ENCODE results near the gene ANP32E. TPM values are rescaled to one million over a fixed set of nuclear protein-coding genes. Genes with fewer than 3 reads are reported as not detected.

The ANP32E gene
- total and polyA plus RNA-seq, 2 of the 13 experiments (the other 11 are each of a cell fraction or from before 2014, with no cell fraction given), result 10.3 to 53.0 TPM

GRCh38 chr1:150268705-150269403 is 32.9 kb upstream of the ANP32E start, which contains the start of gene APH1A (continued):
- TF ChIP-seq HIVEP1 (CRISPR knock-in tag; IDR thresholded peaks at IDR 0.05), result peak; percentile 62
- peak; percentile 29; the same call in 1 of the 2 replicates for TF ChIP-seq NCOR1 (IDR thresholded peaks at IDR 0.05; ENCODE audit: borderline replicate concordance, low read length)
- no peak for TF ChIP-seq KAT2B (IDR thresholded peaks at IDR 0.05; ENCODE audit: borderline replicate concordance, low read depth, low read length)
- TF ChIP-seq ZNF597 (CRISPR knock-in tag; IDR thresholded peaks at IDR 0.05), result no peak

GRCh38 chr1:150268340-150268704 is 32.4 kb upstream of the ANP32E start:
- no peak overlapping the region for H2AFZ ChIP-seq (ENCODE audit: low read length)
- DNase-seq (ENCODE audit: low spot score) (no peak), FAIRE-seq (no peak), ATAC-seq (peak; percentile 57)
- no peaks in the 10 kb centered on the region for H3K9me3 ChIP-seq (ENCODE audit: low read length)
- no TSS peak for BruUV-seq (replicated peaks)
- peaks cover 21% of the 10 kb centered on the region for H3K79me2 ChIP-seq (ENCODE audit: insufficient read depth, low read length)
- H4K20me1 ChIP-seq (ENCODE audit: insufficient read depth, low read length), result no peaks in the 10 kb centered on the region
- intact Hi-C loops (cut with micrococcal nuclease; ENCODE audit: unreplicated experiment) (no loop called here), in situ Hi-C loops (cut with HindIII; ENCODE audit: extremely low pct_ligation_motif_present, low pct_unique_long_range_greater_than_20kb) (no loop called here)
- peak overlapping the region; percentile 87 for H3K9ac ChIP-seq (ENCODE audit: insufficient read depth, low read depth, low read length)
- peak overlapping the region; percentile 88 for H3K4me3 ChIP-seq (replicated peaks in 1 of 3; ENCODE audit: insufficient read depth in 1 of 3, low read depth in 2 of 3, low read length in 3 of 3)
- H3K4me2 ChIP-seq (ENCODE audit: low read depth, low read length), result peak overlapping the region; percentile 86
- H3K36me3 ChIP-seq (replicated peaks in 1 of 2; ENCODE audit: control insufficient read depth in 1 of 2, insufficient read depth in 2 of 2, low read length in 2 of 2), result peaks cover 7 to 26% of the 10 kb centered on the region in 2 experiments; a peak in 4 of 5 replicates
- CTCF ChIA-PET (ENCODE audit: low intra/inter-chr PET ratio, low total read pairs), result no interaction called here
- 0% methylated on average over 11 of the region's 21 CpGs for WGBS (ENCODE audit: low lambda C conversion rate)
- peaks cover 24% of the 10 kb centered on the region for H3K4me1 ChIP-seq (ENCODE audit: insufficient read depth, low read length)
- H3K27ac ChIP-seq (ENCODE audit: extremely low read length, insufficient read depth, low read length), result peak overlapping the region; percentile 66
- POLR2A ChIA-PET, result interaction anchor here (1.0 to 2.1 kb wide), 5 partner anchors 10 to 96 kb away, joined by 7 to 32 read pairs (median 10); partner anchors contain the start of genes CA14, PRPF3 and RPRD2
- H3K27me3 ChIP-seq (ENCODE audit: control insufficient read depth in 1 of 2, insufficient read depth in 2 of 2, low read length in 2 of 2), result no peaks in the 10 kb centered on the region
- TF ChIP-seq ZNF230 (CRISPR knock-in tag; IDR thresholded peaks at IDR 0.05), result no peak
- TF ChIP-seq FOXJ3 (CRISPR knock-in tag; IDR thresholded peaks at IDR 0.05; ENCODE audit: borderline replicate concordance), result no peak
- peak; percentile 15; the same call in 1 of the 2 replicates for TF ChIP-seq ZNF607 (CRISPR knock-in tag; IDR thresholded peaks at IDR 0.05; ENCODE audit: borderline replicate concordance)
- TF ChIP-seq HDAC6 (IDR thresholded peaks at IDR 0.05; ENCODE audit: low read depth, low read length), result no peak
- TF ChIP-seq MTERF4 (CRISPR knock-in tag; IDR thresholded peaks at IDR 0.05), result 0 out of 2 replicates have a peak, but pooled peaks have one; percentile 11
- TF ChIP-seq, protein P1, sequence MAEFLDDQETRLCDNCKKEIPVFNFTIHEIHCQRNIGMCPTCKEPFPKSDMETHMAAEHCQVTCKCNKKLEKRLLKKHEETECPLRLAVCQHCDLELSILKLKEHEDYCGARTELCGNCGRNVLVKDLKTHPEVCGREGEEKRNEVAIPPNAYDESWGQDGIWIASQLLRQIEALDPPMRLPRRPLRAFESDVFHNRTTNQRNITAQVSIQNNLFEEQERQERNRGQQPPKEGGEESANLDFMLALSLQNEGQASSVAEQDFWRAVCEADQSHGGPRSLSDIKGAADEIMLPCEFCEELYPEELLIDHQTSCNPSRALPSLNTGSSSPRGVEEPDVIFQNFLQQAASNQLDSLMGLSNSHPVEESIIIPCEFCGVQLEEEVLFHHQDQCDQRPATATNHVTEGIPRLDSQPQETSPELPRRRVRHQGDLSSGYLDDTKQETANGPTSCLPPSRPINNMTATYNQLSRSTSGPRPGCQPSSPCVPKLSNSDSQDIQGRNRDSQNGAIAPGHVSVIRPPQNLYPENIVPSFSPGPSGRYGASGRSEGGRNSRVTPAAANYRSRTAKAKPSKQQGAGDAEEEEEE (CRISPR knock-in tag; IDR thresholded peaks at IDR 0.05; ENCODE audit: borderline replicate concordance), result no peak
- TF ChIP-seq ZNF776 (CRISPR knock-in tag; IDR thresholded peaks at IDR 0.05), result 0 out of 2 replicates have a peak, but pooled peaks have one; percentile 16
- TF ChIP-seq ZFP41 (CRISPR knock-in tag; IDR thresholded peaks at IDR 0.05; ENCODE audit: borderline replicate concordance), result no peak
- no peak for TF ChIP-seq RNF2 (conservative IDR thresholded peaks at IDR 0.05; ENCODE audit: low read depth)
- 0 out of 2 replicates have a peak, but pooled peaks have one; percentile 20 for TF ChIP-seq ZKSCAN5 (CRISPR knock-in tag; IDR thresholded peaks at IDR 0.05)
- 0 out of 2 replicates have a peak, but pooled peaks have one; percentile 28 for TF ChIP-seq ARNTL (CRISPR knock-in tag; IDR thresholded peaks at IDR 0.05)
